ENCODE results near the gene ANKS1A.
"Not testable (repeated sequence)": the region's sequence is repeated elsewhere in the genome, so short reads cannot be mapped to it uniquely, and the experiment has no call there.

ANKS1A gene

GRCh38 chr6:34990971-34991560 lies 102.0 kb downstream of the ANKS1A start:
- DNase-seq = peak; percentile 29
- in situ Hi-C loops (cut with HindIII; ENCODE audit: low pct_ligation_motif_present, low sequenced_read_pairs) = loop anchor here (25.0 kb wide), 1 partner anchor 246 kb away; no protein-coding TSS in a partner anchor
- H3K36me3 ChIP-seq (replicated peaks) = peaks cover 13% of the 10 kb centered on the region
- no peaks in the 10 kb centered on the region for H3K27me3 ChIP-seq (replicated peaks)
- TF ChIP-seq CTCF (IDR thresholded peaks at IDR 0.05; ENCODE audit: low read depth, low read length, missing control alignments) = no peak
- H3K4me3 ChIP-seq (ENCODE audit: low read depth, low read length) = no peak overlapping the region
- no peak overlapping the region for H3K27ac ChIP-seq

GRCh38 chr6:34992376-34992775 lies 103.3 kb downstream of the ANKS1A start:
- peaks cover 13% of the 10 kb centered on the region for H3K36me3 ChIP-seq (replicated peaks)
- no peak for TF ChIP-seq CTCF (IDR thresholded peaks at IDR 0.05; ENCODE audit: low read depth, low read length, missing control alignments)
- no peak for DNase-seq

GRCh38 chr6:34993213-34993612 lies 104.2 kb downstream of the ANKS1A start:
- TF ChIP-seq CTCF (IDR thresholded peaks at IDR 0.05; ENCODE audit: low read depth, low read length, missing control alignments) = no peak
- Histone ChIP-seq H3K36me3 (replicated peaks) (peaks cover 13% of the 10 kb centered on the region), H3K27ac (no peak overlapping the region), H3K27me3 (replicated peaks) (no peaks in the 10 kb centered on the region), H3K4me3 (ENCODE audit: low read depth, low read length) (no peak overlapping the region)
- in situ Hi-C loops (cut with HindIII; ENCODE audit: low pct_ligation_motif_present, low sequenced_read_pairs) = loop anchor here (25.0 kb wide), 1 partner anchor 244 kb away; no protein-coding TSS in a partner anchor
- DNase-seq = no peak

More at GRCh38 chr6:34992376-34992775, 103.3 kb downstream of the ANKS1A start:
- Histone ChIP-seq H3K4me3 (ENCODE audit: low read depth, low read length) (no peak overlapping the region), H3K27ac (no peak overlapping the region), H3K27me3 (replicated peaks) (no peaks in the 10 kb centered on the region)
- in situ Hi-C loops (cut with HindIII; ENCODE audit: low pct_ligation_motif_present, low sequenced_read_pairs) = loop anchor here (25.0 kb wide), 1 partner anchor 245 kb away; no protein-coding TSS in a partner anchor

- DNase-seq = no peak
- in situ Hi-C loops (cut with HindIII; ENCODE audit: low pct_ligation_motif_present, low sequenced_read_pairs) = loop anchor here (25.0 kb wide), 1 partner anchor 243 kb away; no protein-coding TSS in a partner anchor
- Histone ChIP-seq H3K36me3 (replicated peaks) (peaks cover 11% of the 10 kb centered on the region), H3K27ac (no peak overlapping the region), H3K4me3 (ENCODE audit: low read depth, low read length) (no peak overlapping the region), H3K27me3 (replicated peaks) (no peaks in the 10 kb centered on the region)
- no peak for TF ChIP-seq CTCF (IDR thresholded peaks at IDR 0.05; ENCODE audit: low read depth, low read length, missing control alignments)
Observed at GRCh38 chr6:34994693-34995092, 105.6 kb downstream of the ANKS1A start.

- not testable (repeated sequence) for H3K4me3 ChIP-seq (ENCODE audit: low read depth, low read length); H3K27ac ChIP-seq; H3K36me3 ChIP-seq (replicated peaks); H3K27me3 ChIP-seq (replicated peaks); DNase-seq
- in situ Hi-C loops (cut with HindIII; ENCODE audit: low pct_ligation_motif_present, low sequenced_read_pairs) = loop anchor here (25.0 kb wide), 1 partner anchor 239 kb away; no protein-coding TSS in a partner anchor
Observed at GRCh38 chr6:34998417-34998816, 109.4 kb downstream of the ANKS1A start.

GRCh38 chr6:34999153-34999552 lies 110.1 kb downstream of the ANKS1A start:
- H3K4me3 ChIP-seq (ENCODE audit: low read depth, low read length); DNase-seq; H3K27ac ChIP-seq; H3K27me3 ChIP-seq (replicated peaks); H3K36me3 ChIP-seq (replicated peaks): not testable (repeated sequence)
- in situ Hi-C loops (cut with HindIII; ENCODE audit: low pct_ligation_motif_present, low sequenced_read_pairs) = loop anchor here (25.0 kb wide), 1 partner anchor 238 kb away; no protein-coding TSS in a partner anchor

GRCh38 chr6:34999962-35000361 lies 110.9 kb downstream of the ANKS1A start:
- not testable (repeated sequence) for H3K4me3 ChIP-seq (ENCODE audit: low read depth, low read length); DNase-seq; H3K36me3 ChIP-seq (replicated peaks); H3K27ac ChIP-seq; H3K27me3 ChIP-seq (replicated peaks)
- in situ Hi-C loops (cut with HindIII; ENCODE audit: low pct_ligation_motif_present, low sequenced_read_pairs) = loop anchor here (25.0 kb wide), 1 partner anchor 237 kb away; no protein-coding TSS in a partner anchor

- H3K27ac ChIP-seq; DNase-seq; H3K36me3 ChIP-seq (replicated peaks); H3K4me3 ChIP-seq (ENCODE audit: low read depth, low read length); in situ Hi-C loops (cut with HindIII; ENCODE audit: low pct_ligation_motif_present, low sequenced_read_pairs); H3K27me3 ChIP-seq (replicated peaks): not testable (repeated sequence)
Observed at GRCh38 chr6:35001349-35001748, 112.3 kb downstream of the ANKS1A start.

- DNase-seq; H3K36me3 ChIP-seq (replicated peaks); H3K4me3 ChIP-seq (ENCODE audit: low read depth, low read length); H3K27ac ChIP-seq; in situ Hi-C loops (cut with HindIII; ENCODE audit: low pct_ligation_motif_present, low sequenced_read_pairs); H3K27me3 ChIP-seq (replicated peaks): not testable (repeated sequence)
Observed at GRCh38 chr6:35003886-35004530, 115.0 kb downstream of the ANKS1A start.

Measured in brain microvascular endothelial cell (primary cell).